Neural crest cell (in vitro differentiated cells): Measurements from ENCODE around the gene NUAK2. TPM values are rescaled to one million over a fixed set of nuclear protein-coding genes. Genes with fewer than 3 reads are reported as not detected.

Source experiments
- DNase-seq: peaks from one replicate; pipeline ENCODE4 v3.0.0; 2021; ENCODE audit warnings: low read depth, mixed read lengths, low spot score
- H3K27ac Mint-ChIP-seq: one replicate; pipeline ENCODE4 v1.8.0; 2021; ENCODE audit warnings: mild to moderate bottlenecking, mixed read lengths; ENCODE audit not compliant: unreplicated experiment
- H3K27me3 Mint-ChIP-seq: 2 replicates; pipeline ENCODE4 v1.8.0; 2021; ENCODE audit warnings: low read depth, mild to moderate bottlenecking, mixed read lengths
- H3K36me3 Mint-ChIP-seq: 2 replicates; pipeline ENCODE4 v1.8.0; 2021; ENCODE audit warnings: low read depth, mild to moderate bottlenecking, mixed read lengths
- H3K4me1 Mint-ChIP-seq: 2 replicates; pipeline ENCODE4 v1.8.0; 2021; ENCODE audit warnings: mixed read lengths
- H3K4me3 Mint-ChIP-seq: one replicate; pipeline ENCODE4 v1.8.0; 2021; ENCODE audit warnings: mild to moderate bottlenecking, mixed read lengths
- H3K9me3 Mint-ChIP-seq: 2 replicates; pipeline ENCODE4 v1.8.0; 2021; ENCODE audit warnings: mixed read lengths
- CTCF ChIP-seq: fragments of 200-600 bp; sonication (generic); conservative IDR thresholded peaks from 2 replicates; pipeline ENCODE4 v1.5.0; 2021; ENCODE audit warnings: antibody characterized with exemption, mild to moderate bottlenecking
- total RNA-seq: library from RNA; stranded (reverse); gene quantifications from 2 replicates; pipeline ENCODE4 v1.2.1, GENCODE V29; 2021

NUAK2 gene
- total RNA-seq, 1 donor from 2014 or later, result 15.4 TPM

GRCh38 chr1:205310976-205311704, 10.4 kb downstream of the NUAK2 start:
- no peaks in the 10 kb centered on the region for H3K27me3 Mint-ChIP-seq
- H3K36me3 Mint-ChIP-seq, result peaks cover 19% of the 10 kb centered on the region
- DNase-seq, result no peak
- no peak overlapping the region for H3K4me3 Mint-ChIP-seq
- H3K9me3 Mint-ChIP-seq, result no peaks in the 10 kb centered on the region
- H3K27ac Mint-ChIP-seq, result peak overlapping the region; percentile 63
- H3K4me1 Mint-ChIP-seq, result peaks cover 60% of the 10 kb centered on the region
- TF ChIP-seq CTCF, result no peak

GRCh38 chr1:205309741-205310140, 11.8 kb downstream of the NUAK2 start:
- Mint-ChIP-seq H3K4me3 (no peak overlapping the region), H3K4me1 (peaks cover 53% of the 10 kb centered on the region), H3K9me3 (no peaks in the 10 kb centered on the region), H3K27ac (peak overlapping the region; percentile 65), H3K36me3 (peaks cover 24% of the 10 kb centered on the region), H3K27me3 (no peaks in the 10 kb centered on the region)
- DNase-seq, result no peak
- TF ChIP-seq CTCF, result no peak

GRCh38 chr1:205306929-205307566, 14.5 kb downstream of the NUAK2 start:
- no peak for TF ChIP-seq CTCF

GRCh38 chr1:205304695-205305070, 16.9 kb downstream of the NUAK2 start:
- no peak for DNase-seq
- no peaks in the 10 kb centered on the region for H3K27me3 Mint-ChIP-seq
- no peak for TF ChIP-seq CTCF
- H3K36me3 Mint-ChIP-seq, result peaks cover 27% of the 10 kb centered on the region
- no peak overlapping the region for H3K4me3 Mint-ChIP-seq
- peak overlapping the region; percentile 37 for H3K27ac Mint-ChIP-seq
- H3K4me1 Mint-ChIP-seq, result peaks cover 40% of the 10 kb centered on the region
- no peaks in the 10 kb centered on the region for H3K9me3 Mint-ChIP-seq

More at GRCh38 chr1:205306929-205307566, 14.5 kb downstream of the NUAK2 start:
- peaks cover 37% of the 10 kb centered on the region for H3K4me1 Mint-ChIP-seq
- no peaks in the 10 kb centered on the region for H3K9me3 Mint-ChIP-seq
- no peak overlapping the region for H3K27ac Mint-ChIP-seq
- peaks cover 30% of the 10 kb centered on the region for H3K36me3 Mint-ChIP-seq
- no peaks in the 10 kb centered on the region for H3K27me3 Mint-ChIP-seq
- no peak for DNase-seq
- H3K4me3 Mint-ChIP-seq, result no peak overlapping the region

- Mint-ChIP-seq H3K9me3 (no peaks in the 10 kb centered on the region), H3K4me3 (no peak overlapping the region), H3K27me3 (no peaks in the 10 kb centered on the region), H3K36me3 (peaks cover 27% of the 10 kb centered on the region), H3K27ac (peak overlapping the region; percentile 37), H3K4me1 (peaks cover 40% of the 10 kb centered on the region)
- no peak for DNase-seq
- TF ChIP-seq CTCF, result no peak
These were observed 17.4 kb downstream of the NUAK2 start for GRCh38 chr1:205304046-205304694.
